HG03378 (cell line): ENCODE results near the gene TMEM151A.
"Not testable (repeated sequence)": the region's sequence is repeated elsewhere in the genome, so short reads cannot be mapped to it uniquely, and the experiment has no call there.

Experiments
- ATAC-seq: cut with Tn5 transposase; IDR thresholded peaks from one replicate; pipeline ENCODE4 v1.9.1; 2021; ENCODE audit warnings: mild to moderate bottlenecking, moderate library complexity; ENCODE audit not compliant: unreplicated experiment

Gene TMEM151A

DNA sequence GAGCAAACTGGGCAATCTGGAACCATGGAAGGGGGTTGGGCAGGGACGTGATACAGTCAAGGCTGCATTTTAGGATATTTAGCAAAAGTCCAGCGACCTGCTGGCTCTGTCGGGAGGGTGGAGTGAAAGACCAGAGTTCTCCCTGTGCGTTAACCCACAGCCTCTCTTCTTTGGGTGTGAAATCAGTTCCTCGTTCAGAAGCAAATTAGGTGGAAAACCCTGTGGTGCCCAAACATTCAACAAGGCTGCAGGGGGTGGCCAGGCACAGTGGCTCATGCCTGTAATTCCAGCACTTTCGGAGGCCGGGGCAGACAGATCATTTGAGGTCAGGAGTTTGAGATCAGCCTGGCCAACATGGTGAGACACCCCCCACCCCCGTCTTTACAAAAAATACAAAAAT, 5.9 kb downstream of the TMEM151A start:
- ATAC-seq: no peak

DNA sequence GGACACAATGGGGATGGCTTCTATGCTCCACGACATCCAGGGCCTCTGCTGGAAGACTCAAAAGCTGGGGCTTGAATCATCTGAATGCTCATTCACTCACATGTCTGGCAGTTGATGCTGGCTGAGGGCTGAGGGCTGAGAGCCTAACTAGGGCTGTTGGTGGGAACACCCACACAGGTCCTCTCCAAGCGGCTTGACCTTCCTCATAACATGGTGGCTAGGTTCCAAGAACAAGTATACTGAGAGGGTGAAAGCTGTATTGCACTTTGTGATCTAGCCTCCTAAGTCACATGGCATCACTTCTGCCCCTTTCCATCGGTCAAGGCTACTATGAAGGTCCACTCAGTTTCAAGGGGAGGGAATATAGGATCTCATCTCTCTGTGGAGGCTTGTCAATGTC, 7.5 kb downstream of the TMEM151A start:
- ATAC-seq: no peak

GRCh38 chr11:66302656-66303055, 11.0 kb downstream of the TMEM151A start:
- ATAC-seq: no peak

DNA sequence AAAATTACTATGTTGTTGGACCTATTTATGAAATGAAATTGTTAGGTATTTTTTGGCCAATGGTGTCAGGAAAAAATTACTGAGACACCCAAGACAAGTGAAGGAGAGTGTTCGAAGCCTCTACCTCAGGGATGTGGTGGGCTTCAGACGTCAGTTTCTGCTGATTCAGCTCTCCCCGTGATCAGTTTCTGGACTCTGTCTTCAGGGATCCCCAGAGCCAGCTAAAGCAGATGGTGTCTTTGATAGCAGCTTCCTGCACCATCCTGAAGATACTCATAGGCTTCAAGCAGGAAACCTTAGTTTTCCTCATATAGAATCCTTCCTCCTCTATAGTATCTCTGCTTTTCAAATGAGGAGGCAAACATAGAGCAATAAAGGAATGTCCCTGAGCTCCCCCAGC, 17.8 kb downstream of the TMEM151A start:
- ATAC-seq: no peak

DNA sequence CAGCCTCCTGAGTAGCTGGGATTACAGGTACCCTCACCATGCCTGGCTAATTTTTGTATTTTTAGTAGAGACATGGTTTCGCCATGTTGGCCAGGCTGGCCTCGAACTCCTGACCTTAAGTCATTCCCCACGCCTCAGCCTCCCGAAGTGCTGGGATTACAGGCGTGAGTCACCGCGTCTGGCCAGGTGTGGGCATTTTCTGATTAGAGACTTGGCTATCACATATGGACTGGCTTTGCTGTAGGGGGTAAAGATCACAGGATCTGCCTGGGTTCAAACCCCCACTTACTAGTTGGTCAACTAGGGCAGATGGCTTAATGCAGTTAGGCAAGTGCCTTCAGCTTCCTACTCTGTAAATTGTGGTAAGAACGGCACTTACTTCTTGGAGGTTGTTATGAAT, 18.6 kb downstream of the TMEM151A start:
- no peak for ATAC-seq

- ATAC-seq: not testable (repeated sequence)
These were observed 19.2 kb downstream of the TMEM151A start for GRCh38 chr11:66310803-66311440.

DNA sequence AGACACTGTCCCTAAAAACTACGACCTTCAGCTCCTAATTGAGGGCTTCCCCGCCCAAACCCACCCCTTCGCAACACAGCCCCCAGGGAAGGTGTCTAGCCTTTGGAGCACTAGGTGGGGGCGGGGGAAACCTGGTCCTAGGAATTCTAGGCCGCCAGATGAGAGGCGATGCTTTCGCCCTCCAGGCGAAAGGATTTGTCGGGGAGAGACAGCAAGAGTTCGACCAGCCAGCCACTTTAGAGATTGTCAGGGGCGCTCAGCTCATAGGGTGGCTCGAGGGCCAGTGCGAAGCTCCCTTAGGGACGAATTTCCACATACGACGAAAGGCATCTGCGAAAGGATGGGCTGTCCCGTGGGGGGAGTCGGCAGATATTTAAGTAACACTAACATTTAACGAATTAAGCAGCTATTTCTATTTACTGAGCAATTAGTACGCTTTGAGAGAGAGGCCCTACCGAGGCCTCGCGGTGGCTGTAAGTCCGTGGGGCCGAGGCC, 19.8 kb downstream of the TMEM151A start:
- peak; percentile 38 for ATAC-seq

- peak; percentile 64 for ATAC-seq
These were observed 20.4 kb downstream of the TMEM151A start for GRCh38 chr11:66311965-66312548.

- ATAC-seq: peak; percentile 42
These were observed 21.0 kb downstream of the TMEM151A start for GRCh38 chr11:66312549-66313320.

- no peak for ATAC-seq
These were observed 21.9 kb downstream of the TMEM151A start for GRCh38 chr11:66313321-66314185.

DNA sequence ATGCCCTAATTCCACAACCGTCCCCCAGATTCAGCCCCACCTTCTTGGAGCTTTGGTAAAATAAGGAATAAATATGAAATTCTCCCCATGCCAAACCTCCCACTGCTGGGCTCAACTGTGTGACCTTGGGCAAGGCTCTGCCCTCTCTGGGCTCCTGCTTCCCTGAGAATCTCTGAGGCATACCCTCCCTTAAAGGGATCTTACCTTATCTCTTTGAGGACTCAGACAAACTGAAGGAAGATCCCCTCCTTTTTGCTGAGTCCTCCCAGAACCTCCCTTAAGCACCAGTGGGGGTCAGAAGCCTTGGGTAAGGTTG, 22.4 kb downstream of the TMEM151A start:
- ATAC-seq: no peak

DNA sequence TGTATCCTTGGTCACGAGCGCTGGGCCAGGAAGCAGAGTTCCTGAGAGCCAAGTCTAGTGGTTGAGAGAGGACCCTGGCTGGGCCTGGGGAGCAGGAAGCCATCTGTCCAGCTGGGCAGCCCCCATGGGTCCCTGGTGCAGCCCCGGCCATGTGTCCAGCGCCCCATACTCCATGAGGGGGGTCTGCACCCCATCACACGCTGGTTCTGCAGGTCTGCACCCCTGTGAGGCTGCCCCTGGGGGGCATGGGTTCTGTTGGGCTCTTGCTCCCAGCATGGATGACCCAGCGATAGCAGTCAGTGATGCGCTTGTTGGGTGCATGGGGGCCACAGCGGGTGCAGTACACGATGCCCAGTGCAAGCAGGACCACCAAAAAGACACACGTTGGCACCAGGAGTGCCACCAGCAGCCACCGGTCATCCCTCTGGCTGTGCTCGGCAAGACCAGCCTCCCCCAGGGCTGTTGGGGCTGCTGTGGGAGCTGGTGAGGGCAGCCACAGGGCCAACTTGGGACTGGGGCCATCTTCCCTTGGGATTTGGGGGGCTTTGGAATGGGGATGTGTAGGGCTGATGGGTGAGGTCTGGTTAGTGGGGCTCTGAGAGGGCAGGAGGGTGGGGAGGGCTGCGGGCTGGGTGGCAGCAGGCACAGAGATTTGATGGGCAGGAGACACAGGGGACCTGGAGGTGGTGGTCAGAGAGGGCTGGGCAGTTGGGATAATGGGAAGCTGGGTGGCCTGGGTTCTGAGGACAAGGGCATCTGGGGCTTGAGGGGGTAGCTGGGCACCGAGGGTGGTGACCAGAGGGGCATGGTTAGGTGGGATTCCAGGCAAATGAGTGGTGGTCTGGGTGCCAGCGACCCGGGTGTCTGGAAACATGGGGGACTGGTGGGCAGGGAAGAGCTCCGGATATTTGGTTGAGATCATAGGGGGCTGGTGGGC, 23.1 kb downstream of the TMEM151A start:
- no peak for ATAC-seq

- ATAC-seq: no peak
These were observed 23.8 kb downstream of the TMEM151A start for GRCh38 chr11:66315498-66315885.

- no peak for ATAC-seq
These were observed 24.5 kb downstream of the TMEM151A start for GRCh38 chr11:66315921-66316811.

GRCh38 chr11:66316849-66317251, 25.2 kb downstream of the TMEM151A start, which contains the start of gene CD248:
Gene CD248, minus strand, starts transcription at chr11:66317044. Its CDS starts 17 bp downstream, at chr11:66317027.
- ATAC-seq: no peak

DNA sequence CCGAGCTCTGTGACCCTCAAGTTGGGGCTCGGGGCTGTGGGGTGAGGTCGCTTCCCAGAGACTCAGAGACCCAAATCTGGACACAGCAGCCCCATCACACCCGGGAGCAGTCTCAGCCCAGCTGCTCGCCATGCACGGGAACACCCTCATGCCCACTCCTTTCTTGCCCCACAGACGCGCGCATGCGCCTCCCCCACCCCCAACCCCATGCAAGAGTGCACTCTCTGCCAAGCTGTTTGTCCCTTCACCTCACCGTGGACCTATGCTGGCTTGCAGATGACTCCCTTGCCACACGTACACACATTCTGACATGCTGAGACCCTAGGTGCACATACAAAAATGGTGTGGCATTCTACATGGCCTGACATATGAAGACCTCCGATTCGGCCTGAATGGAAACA, 25.6 kb downstream of the TMEM151A start:
- ATAC-seq: no peak

GRCh38 chr11:66317723-66318599, 26.3 kb downstream of the TMEM151A start:
- ATAC-seq: no peak

GRCh38 chr11:66318600-66318970, 26.9 kb downstream of the TMEM151A start:
- no peak for ATAC-seq
